HepG2 (cell line): ENCODE results near the gene SIVA1. TPM values are rescaled to one million over a fixed set of nuclear protein-coding genes. Genes with fewer than 3 reads are reported as not detected.

Experiments used
- DPF2 ChIP-seq: sonication (generic); formaldehyde crosslinking; IDR thresholded peaks from 2 replicates; pipeline ENCODE4 v1.4.0; 2020; ENCODE audit warnings: mild to moderate bottlenecking, low read depth, missing genetic modification reagents, borderline replicate concordance
- EEA1 ChIP-seq: sonication (generic); formaldehyde crosslinking; IDR thresholded peaks from 2 replicates; pipeline ENCODE4 v1.5.1; 2020; ENCODE audit warnings: mild to moderate bottlenecking, missing genetic modification reagents, borderline replicate concordance
- HNRNPLL ChIP-seq: fragments of 200-400 bp; formaldehyde crosslinking; IDR thresholded peaks from 2 replicates; pipeline ENCODE4 v1.6.1; 2017; ENCODE audit warnings: mild to moderate bottlenecking, low read depth, low read length; ENCODE audit not compliant: poor library complexity, severe bottlenecking
- LCORL ChIP-seq, 2 experiments: fragments of 450-650 bp in 1 of 2; sonication (generic) in 1 of 2; formaldehyde crosslinking in 1 of 2; IDR thresholded peaks; 2 replicates each; pipeline versions ENCODE4 v1.5.0 to v1.6.1; 2017 to 2020; ENCODE audit warnings: antibody characterized with exemption in 1 of 2, missing genetic modification reagents in 1 of 2
- STAG1 ChIP-seq: sonication (generic); formaldehyde crosslinking; IDR thresholded peaks from 2 replicates; pipeline ENCODE4 v1.4.0; 2020; ENCODE audit warnings: missing genetic modification reagents
- TBX2 ChIP-seq: sonication (generic); formaldehyde crosslinking; IDR thresholded peaks from 2 replicates; pipeline ENCODE4 v1.5.0; 2020; ENCODE audit warnings: missing genetic modification reagents, mild to moderate bottlenecking, borderline replicate concordance
- ZFX ChIP-seq: sonication (generic); formaldehyde crosslinking; IDR thresholded peaks from 2 replicates; pipeline ENCODE4 v1.4.0; 2020; ENCODE audit warnings: mild to moderate bottlenecking, low read depth, missing genetic modification reagents, moderate library complexity
- ZNF431 ChIP-seq: sonication (generic); formaldehyde crosslinking; IDR thresholded peaks from 2 replicates; pipeline ENCODE4 v1.9.0; 2022; ENCODE audit warnings: missing genetic modification reagents, low read depth, mild to moderate bottlenecking, borderline replicate concordance
- ZNF441 ChIP-seq: sonication (generic); formaldehyde crosslinking; IDR thresholded peaks from 2 replicates; pipeline ENCODE4 v1.7.0; 2021; ENCODE audit warnings: missing genetic modification reagents, borderline replicate concordance
- ZNF605 ChIP-seq: sonication (generic); formaldehyde crosslinking; IDR thresholded peaks from 2 replicates; pipeline ENCODE4 v1.8.0; 2022; ENCODE audit warnings: mild to moderate bottlenecking, missing genetic modification reagents
- ZNF619 ChIP-seq: sonication (generic); formaldehyde crosslinking; IDR thresholded peaks from 2 replicates; pipeline ENCODE4 v1.4.0; 2020; ENCODE audit warnings: mild to moderate bottlenecking, missing genetic modification reagents
- ZNF713 ChIP-seq: sonication (generic); formaldehyde crosslinking; IDR thresholded peaks from 2 replicates; pipeline ENCODE4 v1.4.0; 2020; ENCODE audit warnings: mild to moderate bottlenecking, missing genetic modification reagents
- ZNF891 ChIP-seq: sonication (generic); formaldehyde crosslinking; IDR thresholded peaks from 2 replicates; pipeline ENCODE4 v1.5.0; 2020; ENCODE audit warnings: mild to moderate bottlenecking, missing genetic modification reagents
- polyA plus RNA-seq, 8 experiments: library from polyadenylated mRNA; depleted of rRNA in 3 of 8; stranded (reverse) in 7 of 8; unstranded in 1 of 8; fragments of >200 nt; fragmentation: Illumina TruSeq in 4 of 8; extraction: Trizol in 4 of 8; gene quantifications; 2 replicates each; pipeline versions ENCODE4 v1.2.1 to v1.2.3, GENCODE V29; 2011 to 2016; ENCODE audit warnings: low read depth in 4 of 8, missing spikeins in 1 of 8, mixed read lengths in 1 of 8; ENCODE audit not compliant: insufficient read depth in 1 of 8
- total RNA-seq, 5 experiments: library from RNA; depleted of rRNA; stranded (reverse); fragments of >200 nt; fragmentation: Illumina TruSeq; extraction: Trizol; gene quantifications; 2 replicates each; pipeline ENCODE4 v1.2.3, GENCODE V29; 2016; ENCODE audit warnings: low read depth in 1 of 5
- TF ChIP-seq, protein P1 (sequence below): sonication (generic); formaldehyde crosslinking; IDR thresholded peaks from 2 replicates; pipeline ENCODE4 v1.5.1; 2020; ENCODE audit warnings: mild to moderate bottlenecking, missing genetic modification reagents
- TF ChIP-seq, protein P2 (sequence below): sonication (generic); formaldehyde crosslinking; IDR thresholded peaks from 2 replicates; pipeline ENCODE4 v1.5.0; 2020; ENCODE audit warnings: missing genetic modification reagents
- TF ChIP-seq, protein P3 (sequence below): sonication (generic); formaldehyde crosslinking; IDR thresholded peaks from 2 replicates; pipeline ENCODE4 v1.8.0; 2022; ENCODE audit warnings: missing genetic modification reagents, mild to moderate bottlenecking, inconsistent platforms, borderline replicate concordance
- TF ChIP-seq, protein P4 (sequence below): sonication (generic); formaldehyde crosslinking; IDR thresholded peaks from 2 replicates; pipeline ENCODE4 v1.8.1; 2023; ENCODE audit warnings: mild to moderate bottlenecking, missing genetic modification reagents, borderline replicate concordance
- TF ChIP-seq, protein P5 (sequence below): sonication (generic); formaldehyde crosslinking; IDR thresholded peaks from 2 replicates; pipeline ENCODE4 v1.5.1; 2020; ENCODE audit warnings: missing genetic modification reagents, mild to moderate bottlenecking, borderline replicate concordance
- TF ChIP-seq, protein P6 (sequence below): sonication (generic); formaldehyde crosslinking; conservative IDR thresholded peaks from 2 replicates; pipeline ENCODE4 v1.8.0; 2022; ENCODE audit warnings: mild to moderate bottlenecking, moderate library complexity, missing genetic modification reagents
- TF ChIP-seq, protein P7 (sequence below): sonication (generic); formaldehyde crosslinking; IDR thresholded peaks from 2 replicates; pipeline ENCODE4 v1.4.0; 2020; ENCODE audit warnings: missing genetic modification reagents

Gene SIVA1
- total and polyA plus RNA-seq, 2 of the 13 experiments (the other 11 are each of a cell fraction or from before 2014, with no cell fraction given): 123 to 186 TPM

DNA sequence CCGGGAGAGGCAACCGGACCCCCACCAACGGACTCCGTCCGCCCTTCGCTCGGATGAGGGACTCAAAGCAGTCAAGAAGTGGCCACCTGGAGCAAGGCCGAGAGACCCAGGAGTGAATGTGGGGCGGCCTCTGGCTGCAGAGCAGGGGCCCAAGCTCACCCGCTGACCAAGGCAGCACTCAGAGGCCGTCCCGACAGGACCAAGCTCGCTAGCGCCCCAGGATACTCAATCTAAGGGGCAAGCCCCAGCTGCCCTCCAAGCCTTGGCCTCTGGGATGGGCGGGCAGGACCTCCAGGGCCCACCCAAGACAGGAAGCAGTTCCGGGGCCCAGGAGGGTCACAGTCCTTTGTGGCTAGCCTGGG lies 41.7 kb downstream of the SIVA1 start (continued):
- TF ChIP-seq, protein P1, sequence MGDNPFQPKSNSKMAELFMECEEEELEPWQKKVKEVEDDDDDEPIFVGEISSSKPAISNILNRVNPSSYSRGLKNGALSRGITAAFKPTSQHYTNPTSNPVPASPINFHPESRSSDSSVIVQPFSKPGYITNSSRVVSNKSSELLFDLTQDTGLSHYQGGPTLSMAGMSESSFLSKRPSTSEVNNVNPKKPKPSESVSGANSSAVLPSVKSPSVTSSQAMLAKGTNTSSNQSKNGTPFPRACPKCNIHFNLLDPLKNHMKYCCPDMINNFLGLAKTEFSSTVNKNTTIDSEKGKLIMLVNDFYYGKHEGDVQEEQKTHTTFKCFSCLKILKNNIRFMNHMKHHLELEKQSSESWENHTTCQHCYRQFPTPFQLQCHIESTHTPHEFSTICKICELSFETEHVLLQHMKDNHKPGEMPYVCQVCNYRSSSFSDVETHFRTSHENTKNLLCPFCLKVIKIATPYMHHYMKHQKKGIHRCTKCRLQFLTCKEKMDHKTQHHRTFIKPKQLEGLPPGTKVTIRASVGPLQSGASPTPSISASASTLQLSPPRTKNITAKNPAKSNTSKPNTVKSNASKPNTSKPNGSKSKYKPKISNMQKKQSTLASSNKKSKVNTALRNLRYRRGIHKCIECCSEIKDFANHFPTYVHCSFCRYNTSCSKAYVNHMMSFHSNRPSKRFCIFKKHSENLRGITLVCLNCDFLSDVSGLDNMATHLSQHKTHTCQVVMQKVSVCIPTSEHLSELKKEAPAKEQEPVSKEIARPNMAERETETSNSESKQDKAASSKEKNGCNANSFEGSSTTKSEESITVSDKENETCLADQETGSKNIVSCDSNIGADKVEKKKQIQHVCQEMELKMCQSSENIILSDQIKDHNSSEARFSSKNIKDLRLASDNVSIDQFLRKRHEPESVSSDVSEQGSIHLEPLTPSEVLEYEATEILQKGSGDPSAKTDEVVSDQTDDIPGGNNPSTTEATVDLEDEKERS (CRISPR knock-in tag): no peak
- TF ChIP-seq, protein P2, sequence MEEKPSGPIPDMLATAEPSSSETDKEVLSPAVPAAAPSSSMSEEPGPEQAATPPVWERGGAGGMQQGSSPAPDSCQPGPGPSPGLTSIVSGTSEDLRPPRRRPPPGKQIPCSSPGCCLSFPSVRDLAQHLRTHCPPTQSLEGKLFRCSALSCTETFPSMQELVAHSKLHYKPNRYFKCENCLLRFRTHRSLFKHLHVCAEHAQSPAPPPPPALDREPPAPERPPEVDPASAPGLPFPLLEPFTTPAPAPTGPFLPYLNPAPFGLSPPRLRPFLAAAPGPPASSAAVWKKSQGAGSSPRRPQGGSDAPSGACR: no peak
- TF ChIP-seq ZNF431 (CRISPR knock-in tag): no peak
- TF ChIP-seq STAG1 (CRISPR knock-in tag): no peak
- TF ChIP-seq ZFX: peak; percentile 80
- TF ChIP-seq, protein P3, sequence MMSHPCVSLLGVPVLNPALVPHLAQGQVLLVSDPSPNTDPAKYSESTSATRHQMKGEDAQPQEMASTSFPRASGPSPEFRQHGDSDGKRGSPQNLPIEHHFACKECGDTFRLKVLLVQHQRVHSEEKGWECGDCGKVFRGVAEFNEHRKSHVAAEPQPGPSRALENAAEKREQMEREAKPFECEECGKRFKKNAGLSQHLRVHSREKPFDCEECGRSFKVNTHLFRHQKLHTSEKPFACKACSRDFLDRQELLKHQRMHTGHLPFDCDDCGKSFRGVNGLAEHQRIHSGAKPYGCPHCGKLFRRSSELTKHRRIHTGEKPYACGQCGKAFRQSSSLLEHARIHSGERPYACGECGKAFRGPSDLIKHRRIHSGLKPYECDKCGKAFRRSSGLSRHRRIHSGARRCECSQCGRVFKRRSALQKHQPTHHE (CRISPR knock-in tag): no peak
- no peak for TF ChIP-seq DPF2 (CRISPR knock-in tag)
- no peak for TF ChIP-seq ZNF605 (CRISPR knock-in tag)
- TF ChIP-seq, protein P4, sequence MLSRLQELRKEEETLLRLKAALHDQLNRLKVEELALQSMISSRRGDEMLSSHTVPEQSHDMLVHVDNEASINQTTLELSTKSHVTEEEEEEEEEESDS (CRISPR knock-in tag): no peak
- no peak for TF ChIP-seq ZNF713 (CRISPR knock-in tag)
- TF ChIP-seq LCORL (IDR thresholded peaks at IDR 0.05): no peak
- 0 out of 2 replicates have a peak, but pooled peaks have one; percentile 15 for TF ChIP-seq LCORL (CRISPR knock-in tag; IDR thresholded peaks at IDR 0.05)
- TF ChIP-seq, protein P5, sequence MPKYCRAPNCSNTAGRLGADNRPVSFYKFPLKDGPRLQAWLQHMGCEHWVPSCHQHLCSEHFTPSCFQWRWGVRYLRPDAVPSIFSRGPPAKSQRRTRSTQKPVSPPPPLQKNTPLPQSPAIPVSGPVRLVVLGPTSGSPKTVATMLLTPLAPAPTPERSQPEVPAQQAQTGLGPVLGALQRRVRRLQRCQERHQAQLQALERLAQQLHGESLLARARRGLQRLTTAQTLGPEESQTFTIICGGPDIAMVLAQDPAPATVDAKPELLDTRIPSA (CRISPR knock-in tag): no peak
- peak; percentile 15 for TF ChIP-seq HNRNPLL
- TF ChIP-seq, protein P6, sequence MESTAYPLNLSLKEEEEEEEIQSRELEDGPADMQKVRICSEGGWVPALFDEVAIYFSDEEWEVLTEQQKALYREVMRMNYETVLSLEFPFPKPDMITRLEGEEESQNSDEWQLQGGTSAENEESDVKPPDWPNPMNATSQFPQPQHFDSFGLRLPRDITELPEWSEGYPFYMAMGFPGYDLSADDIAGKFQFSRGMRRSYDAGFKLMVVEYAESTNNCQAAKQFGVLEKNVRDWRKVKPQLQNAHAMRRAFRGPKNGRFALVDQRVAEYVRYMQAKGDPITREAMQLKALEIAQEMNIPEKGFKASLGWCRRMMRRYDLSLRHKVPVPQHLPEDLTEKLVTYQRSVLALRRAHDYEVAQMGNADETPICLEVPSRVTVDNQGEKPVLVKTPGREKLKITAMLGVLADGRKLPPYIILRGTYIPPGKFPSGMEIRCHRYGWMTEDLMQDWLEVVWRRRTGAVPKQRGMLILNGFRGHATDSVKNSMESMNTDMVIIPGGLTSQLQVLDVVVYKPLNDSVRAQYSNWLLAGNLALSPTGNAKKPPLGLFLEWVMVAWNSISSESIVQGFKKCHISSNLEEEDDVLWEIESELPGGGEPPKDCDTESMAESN (CRISPR knock-in tag): no peak; the same call in 1 of the 2 replicates
- TF ChIP-seq ZNF891 (CRISPR knock-in tag): no peak
- no peak for TF ChIP-seq ZNF619 (CRISPR knock-in tag)
- no peak for TF ChIP-seq ZNF441 (CRISPR knock-in tag)
- TF ChIP-seq EEA1 (CRISPR knock-in tag): no peak
- TF ChIP-seq, protein P7, sequence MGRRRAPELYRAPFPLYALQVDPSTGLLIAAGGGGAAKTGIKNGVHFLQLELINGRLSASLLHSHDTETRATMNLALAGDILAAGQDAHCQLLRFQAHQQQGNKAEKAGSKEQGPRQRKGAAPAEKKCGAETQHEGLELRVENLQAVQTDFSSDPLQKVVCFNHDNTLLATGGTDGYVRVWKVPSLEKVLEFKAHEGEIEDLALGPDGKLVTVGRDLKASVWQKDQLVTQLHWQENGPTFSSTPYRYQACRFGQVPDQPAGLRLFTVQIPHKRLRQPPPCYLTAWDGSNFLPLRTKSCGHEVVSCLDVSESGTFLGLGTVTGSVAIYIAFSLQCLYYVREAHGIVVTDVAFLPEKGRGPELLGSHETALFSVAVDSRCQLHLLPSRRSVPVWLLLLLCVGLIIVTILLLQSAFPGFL: peak; percentile 83; the same call in 1 of the 2 replicates
- TF ChIP-seq TBX2: 0 out of 2 replicates have a peak, but pooled peaks have one; percentile 16
